Neural cell (in vitro differentiated cells): ENCODE data around the gene CBX2.

ENCODE experiments used
- CTCF ChIP-seq: fragments of 450-650 bp; IDR thresholded peaks from 2 replicates; pipeline ENCODE4 v1.5.1; 2014; ENCODE audit warnings: antibody characterized with exemption, mild to moderate bottlenecking, moderate library complexity; ENCODE audit not compliant: poor library complexity, severe bottlenecking
- EZH2 ChIP-seq: fragments of 200-600, 300-800 bp; shearing (Covaris generic), sonication (generic); IDR thresholded peaks from 2 replicates; pipeline ENCODE4 v1.6.1; 2014; ENCODE audit warnings: antibody characterized with exemption, low read length, borderline replicate concordance, mild to moderate bottlenecking; ENCODE audit not compliant: insufficient read depth, poor library complexity, severe bottlenecking
- SMC3 ChIP-seq: fragments of 450-650 bp; conservative IDR thresholded peaks from 2 replicates; pipeline ENCODE4 v1.6.1; 2014; ENCODE audit warnings: antibody characterized with exemption, mild to moderate bottlenecking, moderate library complexity; ENCODE audit not compliant: poor library complexity

GRCh38 chr17:79830303-79830702, 52.4 kb downstream of the CBX2 start:
- no peak for TF ChIP-seq EZH2
- TF ChIP-seq SMC3, result no peak
- TF ChIP-seq CTCF, result no peak
